Measurements from ENCODE around the gene SNRNP48. TPM values are rescaled to one million over a fixed set of nuclear protein-coding genes. Genes with fewer than 3 reads are reported as not detected.

Gene SNRNP48
- total RNA-seq, 3 donors from 2014 or later (not counting 1 experiment from before 2014, with no cell fraction given) = 12.3 to 17.0 (median 14.0) TPM

DNA sequence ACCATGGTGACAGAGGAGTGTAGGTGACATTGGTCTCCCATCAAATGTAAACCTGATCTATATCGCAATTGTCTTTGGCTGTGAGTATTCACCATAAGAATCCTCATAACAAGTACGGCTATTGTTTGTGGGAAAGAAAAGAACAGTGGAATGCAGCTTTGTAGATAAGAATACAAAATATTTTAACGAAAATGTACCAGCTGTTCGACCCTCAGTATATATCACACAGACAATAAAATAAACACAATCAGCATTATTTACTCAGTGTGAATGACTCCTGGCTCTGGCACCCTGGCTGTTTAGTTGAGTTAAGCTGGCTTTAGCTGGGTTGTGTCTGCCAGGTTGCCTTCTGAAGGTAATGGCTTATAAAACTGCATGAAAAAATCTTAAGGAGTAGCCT lies 43.4 kb downstream of the SNRNP48 start:
- Mint-ChIP-seq H3K9me3 (no peaks in the 10 kb centered on the region), H3K27me3 (ENCODE audit: low read depth in 2 of 2) (peaks cover 2 to 7% of the 10 kb centered on the region in 2 donors), H3K36me3 (no peaks in the 10 kb centered on the region), H3K4me1 (no peaks in the 10 kb centered on the region), H3K27ac (no peak overlapping the region), H3K4me3 (no peak overlapping the region)
- Histone ChIP-seq H3K4me3 (ENCODE audit: low read length) (no peak overlapping the region), H3K4me1 (ENCODE audit: control insufficient read depth, insufficient read depth, low read length) (no peaks in the 10 kb centered on the region), H3K36me3 (ENCODE audit: control insufficient read depth, insufficient read depth, low read length) (no peaks in the 10 kb centered on the region), H3K27me3 (ENCODE audit: control insufficient read depth, insufficient read depth, low read length) (no peaks in the 10 kb centered on the region), H3K27ac (ENCODE audit: low read length) (no peak overlapping the region), H3K9me3 (ENCODE audit: control insufficient read depth, insufficient read depth, low read length) (no peaks in the 10 kb centered on the region)
- no peak for ATAC-seq
- DNase-seq = no peak
- WGBS (ENCODE audit: insufficient coverage) = 67% methylated on average over 1 of the region's 4 CpGs
- intact Hi-C loops (cut with micrococcal nuclease) = no loop called here
- TF ChIP-seq, protein P1, sequence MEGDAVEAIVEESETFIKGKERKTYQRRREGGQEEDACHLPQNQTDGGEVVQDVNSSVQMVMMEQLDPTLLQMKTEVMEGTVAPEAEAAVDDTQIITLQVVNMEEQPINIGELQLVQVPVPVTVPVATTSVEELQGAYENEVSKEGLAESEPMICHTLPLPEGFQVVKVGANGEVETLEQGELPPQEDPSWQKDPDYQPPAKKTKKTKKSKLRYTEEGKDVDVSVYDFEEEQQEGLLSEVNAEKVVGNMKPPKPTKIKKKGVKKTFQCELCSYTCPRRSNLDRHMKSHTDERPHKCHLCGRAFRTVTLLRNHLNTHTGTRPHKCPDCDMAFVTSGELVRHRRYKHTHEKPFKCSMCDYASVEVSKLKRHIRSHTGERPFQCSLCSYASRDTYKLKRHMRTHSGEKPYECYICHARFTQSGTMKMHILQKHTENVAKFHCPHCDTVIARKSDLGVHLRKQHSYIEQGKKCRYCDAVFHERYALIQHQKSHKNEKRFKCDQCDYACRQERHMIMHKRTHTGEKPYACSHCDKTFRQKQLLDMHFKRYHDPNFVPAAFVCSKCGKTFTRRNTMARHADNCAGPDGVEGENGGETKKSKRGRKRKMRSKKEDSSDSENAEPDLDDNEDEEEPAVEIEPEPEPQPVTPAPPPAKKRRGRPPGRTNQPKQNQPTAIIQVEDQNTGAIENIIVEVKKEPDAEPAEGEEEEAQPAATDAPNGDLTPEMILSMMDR (IDR thresholded peaks at IDR 0.05) = no peak

DNA sequence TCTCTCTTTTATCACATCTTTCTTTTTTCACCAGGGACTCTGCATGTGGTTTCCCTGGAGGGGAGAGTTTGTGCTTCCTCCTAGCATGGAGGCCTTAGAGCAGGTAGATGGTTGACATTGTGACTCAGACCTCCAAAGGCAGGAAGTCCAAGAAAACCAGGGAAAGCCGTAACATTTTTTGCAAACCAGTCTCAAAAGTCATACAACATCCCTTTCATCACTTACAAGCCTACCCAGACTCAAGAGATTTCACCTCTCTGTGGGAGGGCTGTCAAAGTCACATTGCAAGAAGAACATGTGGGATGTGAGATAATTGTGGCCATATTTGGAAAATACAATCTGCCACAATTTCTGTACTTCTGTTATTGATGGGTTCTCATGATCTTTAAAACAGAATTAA lies 46.2 kb downstream of the SNRNP48 start:
- TF ChIP-seq, protein P1 (IDR thresholded peaks at IDR 0.05) = no peak
- Mint-ChIP-seq H3K9me3 (no peaks in the 10 kb centered on the region), H3K4me1 (no peaks in the 10 kb centered on the region), H3K4me3 (no peak overlapping the region), H3K36me3 (no peaks in the 10 kb centered on the region), H3K27me3 (ENCODE audit: low read depth in 2 of 2) (peaks cover 0 to 7% of the 10 kb centered on the region in 2 donors), H3K27ac (no peak overlapping the region)
- H3K9me3 ChIP-seq (ENCODE audit: control insufficient read depth, insufficient read depth, low read length) = no peaks in the 10 kb centered on the region
- intact Hi-C loops (cut with micrococcal nuclease) = no loop called here
- WGBS (ENCODE audit: insufficient coverage) = 75% methylated on average over 1 of the region's 1 CpG
- H3K27ac ChIP-seq (ENCODE audit: low read length) = no peak overlapping the region
- ATAC-seq = no peak
- no peak for DNase-seq
- no peaks in the 10 kb centered on the region for H3K36me3 ChIP-seq (ENCODE audit: control insufficient read depth, insufficient read depth, low read length)
- no peak overlapping the region for H3K4me3 ChIP-seq (ENCODE audit: low read length)
- no peaks in the 10 kb centered on the region for H3K4me1 ChIP-seq (ENCODE audit: control insufficient read depth, insufficient read depth, low read length)
- no peaks in the 10 kb centered on the region for H3K27me3 ChIP-seq (ENCODE audit: control insufficient read depth, insufficient read depth, low read length)

DNA sequence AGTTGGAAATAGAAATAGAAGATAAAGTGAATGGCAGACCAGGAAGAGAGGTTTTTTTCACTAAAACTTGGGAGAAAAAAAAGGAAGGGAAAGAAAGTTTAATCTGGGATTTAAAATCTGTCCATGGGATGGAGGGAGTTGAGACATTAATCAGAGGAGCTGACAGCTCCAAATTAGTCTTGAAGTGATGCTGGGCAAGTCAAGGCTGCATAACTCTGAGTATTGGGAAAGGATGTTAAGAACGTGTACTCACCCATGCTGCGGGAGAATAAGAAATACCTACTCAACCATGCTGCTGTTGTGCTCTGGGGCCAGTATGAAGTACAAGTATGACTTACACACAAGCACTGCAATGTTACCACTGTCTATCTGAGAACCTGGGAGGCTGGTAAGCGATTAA lies 47.5 kb downstream of the SNRNP48 start:
- H3K9me3 ChIP-seq (ENCODE audit: control insufficient read depth, insufficient read depth, low read length) = no peaks in the 10 kb centered on the region
- no peaks in the 10 kb centered on the region for H3K27me3 ChIP-seq (ENCODE audit: control insufficient read depth, insufficient read depth, low read length)
- Mint-ChIP-seq H3K4me1 (no peaks in the 10 kb centered on the region), H3K36me3 (no peaks in the 10 kb centered on the region), H3K27ac (no peak overlapping the region), H3K4me3 (no peak overlapping the region), H3K9me3 (no peaks in the 10 kb centered on the region), H3K27me3 (ENCODE audit: low read depth in 2 of 2) (peaks cover 0 to 7% of the 10 kb centered on the region in 2 donors)
- intact Hi-C loops (cut with micrococcal nuclease) = no loop called here
- no peaks in the 10 kb centered on the region for H3K4me1 ChIP-seq (ENCODE audit: control insufficient read depth, insufficient read depth, low read length)
- DNase-seq (no peak), ATAC-seq (no peak)
- TF ChIP-seq, protein P1 (IDR thresholded peaks at IDR 0.05) = no peak
- no peak overlapping the region for H3K27ac ChIP-seq (ENCODE audit: low read length)
- no peaks in the 10 kb centered on the region for H3K36me3 ChIP-seq (ENCODE audit: control insufficient read depth, insufficient read depth, low read length)
- WGBS (ENCODE audit: insufficient coverage) = 92% methylated on average over 3 of the region's 3 CpGs
- no peak overlapping the region for H3K4me3 ChIP-seq (ENCODE audit: low read length)

DNA sequence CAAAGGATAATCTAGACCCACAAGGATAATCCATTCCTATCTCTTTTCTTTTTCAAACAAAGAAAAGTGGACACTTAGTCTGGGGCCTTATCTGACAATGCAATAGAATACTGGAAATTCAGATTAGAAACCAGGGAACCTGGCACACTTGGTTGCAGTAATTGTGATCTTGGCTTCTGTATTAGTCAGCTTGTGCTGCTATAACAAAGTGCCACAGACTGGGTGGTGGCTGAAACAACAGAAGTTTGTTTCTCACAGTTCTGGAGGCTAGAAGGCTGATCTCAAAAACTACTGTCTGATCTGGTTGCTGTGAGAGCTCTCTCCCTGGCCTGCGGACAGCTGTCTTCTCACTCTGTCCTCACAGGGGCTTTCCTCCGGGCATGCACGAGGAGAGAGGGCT lies 49.4 kb downstream of the SNRNP48 start:
- TF ChIP-seq, protein P1 (IDR thresholded peaks at IDR 0.05) = no peak
- no peaks in the 10 kb centered on the region for H3K27me3 Mint-ChIP-seq (ENCODE audit: low read depth in 2 of 2)
- Histone ChIP-seq H3K4me3 (ENCODE audit: low read length) (no peak overlapping the region), H3K9me3 (ENCODE audit: control insufficient read depth, insufficient read depth, low read length) (no peaks in the 10 kb centered on the region), H3K4me1 (ENCODE audit: control insufficient read depth, insufficient read depth, low read length) (no peaks in the 10 kb centered on the region), H3K36me3 (ENCODE audit: control insufficient read depth, insufficient read depth, low read length) (no peaks in the 10 kb centered on the region), H3K27ac (ENCODE audit: low read length) (no peak overlapping the region), H3K27me3 (ENCODE audit: control insufficient read depth, insufficient read depth, low read length) (no peaks in the 10 kb centered on the region)
- 94% methylated on average over 3 of the region's 3 CpGs for WGBS (ENCODE audit: insufficient coverage)
- no peak overlapping the region for H3K27ac Mint-ChIP-seq
- no peaks in the 10 kb centered on the region for H3K36me3 Mint-ChIP-seq
- H3K4me1 Mint-ChIP-seq = no peaks in the 10 kb centered on the region
- ATAC-seq (no peak), DNase-seq (no peak)
- no peak overlapping the region for H3K4me3 Mint-ChIP-seq
- no peaks in the 10 kb centered on the region for H3K9me3 Mint-ChIP-seq
- intact Hi-C loops (cut with micrococcal nuclease) = no loop called here
